A549 (cell line): ENCODE measurements around the gene TCF25.

Experiments
- CTCF ChIP-seq: fragments of >200 bp; sonication (Bioruptor Twin); formaldehyde crosslinking; IDR thresholded peaks from 3 replicates; pipeline ENCODE4 v1.5.1; 2016
- HDAC2 ChIP-seq: fragments of 200-600 bp; sonication (generic); IDR thresholded peaks from 2 replicates; pipeline ENCODE4 v1.6.1; 2016
- HMGXB4 ChIP-seq: fragments of 250-450 bp; sonication (Bioruptor Pico); IDR thresholded peaks from 2 replicates; pipeline ENCODE4 v1.5.0; 2021; ENCODE audit warnings: mild to moderate bottlenecking, moderate library complexity, borderline replicate concordance
- RARB ChIP-seq: fragments of 250-450 bp; sonication (Bioruptor Pico); IDR thresholded peaks from 2 replicates; pipeline ENCODE4 v1.8.0; 2021; ENCODE audit warnings: mild to moderate bottlenecking, moderate library complexity
- RNF2 ChIP-seq: fragments of 200-600 bp; sonication (generic); IDR thresholded peaks from 2 replicates; pipeline ENCODE4 v1.6.1; 2016; ENCODE audit warnings: low read depth, mild to moderate bottlenecking, antibody characterized with exemption, moderate library complexity, borderline replicate concordance

- no peak for TF ChIP-seq CTCF
- no peak for TF ChIP-seq HMGXB4 (CRISPR knock-in tag)
- TF ChIP-seq RNF2, result no peak
- TF ChIP-seq HDAC2, result no peak
- no peak for TF ChIP-seq RARB
Measured at GRCh38 chr16:89893642-89894548, 20.5 kb downstream of the TCF25 start.
